ENCODE measurements around the gene MOB2. TPM values are rescaled to one million over a fixed set of nuclear protein-coding genes. Genes with fewer than 3 reads are reported as not detected.

MOB2 gene
- total and polyA plus RNA-seq, 11 donors = 27.4 to 61.1 (median 44.7) TPM

GRCh38 chr11:1526785-1527184 is 40.2 kb upstream of the MOB2 start:
- Histone ChIP-seq H3K27ac (no peak overlapping the region), H3K27me3 (no peaks in the 10 kb centered on the region), H3K36me3 (peaks cover 0 to 7% (median 0%) of the 10 kb centered on the region in 9 donors), H3K4me3 (no peak overlapping the region), H3K4me1 (peaks cover 5 to 88% (median 50%) of the 10 kb centered on the region in 12 donors), H3K9me3 (no peaks in the 10 kb centered on the region)
- 86 to 92% (median 90%) methylated on average over 12 to 15 of the region's 15 CpGs for WGBS, 4 donors
- TF ChIP-seq, protein P1, sequence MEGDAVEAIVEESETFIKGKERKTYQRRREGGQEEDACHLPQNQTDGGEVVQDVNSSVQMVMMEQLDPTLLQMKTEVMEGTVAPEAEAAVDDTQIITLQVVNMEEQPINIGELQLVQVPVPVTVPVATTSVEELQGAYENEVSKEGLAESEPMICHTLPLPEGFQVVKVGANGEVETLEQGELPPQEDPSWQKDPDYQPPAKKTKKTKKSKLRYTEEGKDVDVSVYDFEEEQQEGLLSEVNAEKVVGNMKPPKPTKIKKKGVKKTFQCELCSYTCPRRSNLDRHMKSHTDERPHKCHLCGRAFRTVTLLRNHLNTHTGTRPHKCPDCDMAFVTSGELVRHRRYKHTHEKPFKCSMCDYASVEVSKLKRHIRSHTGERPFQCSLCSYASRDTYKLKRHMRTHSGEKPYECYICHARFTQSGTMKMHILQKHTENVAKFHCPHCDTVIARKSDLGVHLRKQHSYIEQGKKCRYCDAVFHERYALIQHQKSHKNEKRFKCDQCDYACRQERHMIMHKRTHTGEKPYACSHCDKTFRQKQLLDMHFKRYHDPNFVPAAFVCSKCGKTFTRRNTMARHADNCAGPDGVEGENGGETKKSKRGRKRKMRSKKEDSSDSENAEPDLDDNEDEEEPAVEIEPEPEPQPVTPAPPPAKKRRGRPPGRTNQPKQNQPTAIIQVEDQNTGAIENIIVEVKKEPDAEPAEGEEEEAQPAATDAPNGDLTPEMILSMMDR (IDR thresholded peaks at IDR 0.05) = no peak
- no peak for TF ChIP-seq POLR2A (IDR thresholded peaks at IDR 0.05)
- intact Hi-C loops (cut with DNase I) = no loop called here
- ATAC-seq (no peak), DNase-seq (no peak)

GRCh38 chr11:1523779-1524178 is 37.2 kb upstream of the MOB2 start:
- Histone ChIP-seq H3K4me3 (no peak overlapping the region), H3K9me3 (no peaks in the 10 kb centered on the region), H3K27ac (no peak overlapping the region), H3K27me3 (no peaks in the 10 kb centered on the region), H3K36me3 (peaks cover 0 to 6% (median 0%) of the 10 kb centered on the region in 9 donors), H3K4me1 (peaks cover 0 to 87% (median 47%) of the 10 kb centered on the region in 12 donors)
- DNase-seq = no peak
- ATAC-seq = no peak
- intact Hi-C loops (cut with DNase I) = no loop called here
- TF ChIP-seq, protein P1 (IDR thresholded peaks at IDR 0.05) = no peak
- TF ChIP-seq POLR2A (IDR thresholded peaks at IDR 0.05) = no peak
- WGBS, 4 donors = 45 to 63% (median 62%) methylated on average over 3 to 4 of the region's 4 CpGs

- H3K9me3 ChIP-seq = no peaks in the 10 kb centered on the region
- no peak overlapping the region for H3K4me3 ChIP-seq
- ATAC-seq (no peak), DNase-seq (no peak)
- no peak overlapping the region for H3K27ac ChIP-seq
- peaks cover 0 to 85% (median 40%) of the 10 kb centered on the region in 12 donors for H3K4me1 ChIP-seq
- TF ChIP-seq, protein P1 (IDR thresholded peaks at IDR 0.05) = no peak
- TF ChIP-seq POLR2A (IDR thresholded peaks at IDR 0.05) = no peak
- H3K27me3 ChIP-seq = no peaks in the 10 kb centered on the region
- intact Hi-C loops (cut with DNase I) = no loop called here
- WGBS, 4 donors = 82 to 84% (median 84%) methylated on average over 6 of the region's 6 CpGs
- peaks cover 0 to 6% (median 0%) of the 10 kb centered on the region in 9 donors for H3K36me3 ChIP-seq
Observed at GRCh38 chr11:1523077-1523476, 36.5 kb upstream of the MOB2 start.

DNA sequence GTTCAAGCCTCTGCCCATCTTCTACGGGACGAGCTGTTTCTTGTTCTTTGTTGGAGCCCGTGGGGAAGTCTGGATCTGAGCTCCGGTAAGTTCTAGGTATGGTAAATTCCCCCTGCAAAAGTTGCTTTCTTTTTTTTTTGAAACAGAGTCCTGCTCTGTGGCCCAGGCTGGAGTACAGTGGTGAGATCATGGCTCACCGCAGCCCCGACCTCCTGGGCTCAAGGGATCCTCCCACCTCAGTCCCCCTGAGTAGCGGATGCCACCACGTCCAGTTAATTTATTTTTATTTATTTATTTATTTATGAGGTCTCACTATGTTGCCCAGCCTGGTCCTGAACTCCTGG is 35.5 kb upstream of the MOB2 start:
- TF ChIP-seq, protein P1 (IDR thresholded peaks at IDR 0.05) = no peak
- TF ChIP-seq POLR2A (IDR thresholded peaks at IDR 0.05) = no peak
- ATAC-seq (no peak), DNase-seq (no peak)
- Histone ChIP-seq H3K4me3 (no peak overlapping the region), H3K27ac (no peak overlapping the region), H3K27me3 (no peaks in the 10 kb centered on the region), H3K36me3 (peaks cover 0 to 6% (median 0%) of the 10 kb centered on the region in 9 donors), H3K9me3 (no peaks in the 10 kb centered on the region), H3K4me1 (peaks cover 0 to 86% (median 42%) of the 10 kb centered on the region in 12 donors)
- 86 to 95% (median 92%) methylated on average over 8 of the region's 8 CpGs for WGBS, 4 donors
- intact Hi-C loops (cut with DNase I) = no loop called here
